Naive thymus-derived CD8-positive, alpha-beta T cell (primary cell): ENCODE data around the gene C9orf50. TPM values are rescaled to one million over a fixed set of nuclear protein-coding genes. Genes with fewer than 3 reads are reported as not detected.

Source experiments
- ATAC-seq, 2 donors: fragments of 150-1000 bp; cut with Tn5 transposase in 1 of 2; sonication (Bioruptor Pico), chemical (Tn5 transposase) in 1 of 2; 1 replicate in 1 of 2; 2 replicates in 1 of 2; pipeline ENCODE4 v1.10.0; 2021; ENCODE audit warnings: mild to moderate bottlenecking in 2 of 2, moderate library complexity in 2 of 2
- POLR2A ChIA-PET: fragments of 350-600 bp; sonication (Branson Sonifier 250); formaldehyde crosslinking; loops from one replicate; lab custom pipeline; 2021; ENCODE audit warnings: antibody characterized with exemption; lab: Charles Lee
- DNase-seq, 10 donors: peaks; one replicate each; pipeline versions ENCODE4 v3.0.0 to v3.0.0-alpha.2; 2020 to 2022
- H3K27ac Mint-ChIP-seq, 10 donors: one replicate each; pipeline ENCODE4 v1.8.0; 2020 to 2022; ENCODE audit warnings: mild to moderate bottlenecking in 10 of 10, mixed read lengths in 10 of 10, moderate library complexity in 4 of 10, inconsistent platforms in 1 of 10
- H3K27me3 Mint-ChIP-seq, 5 donors: one replicate each; pipeline ENCODE4 v1.8.0; 2021 to 2022; ENCODE audit warnings: mixed read lengths in 5 of 5
- H3K36me3 Mint-ChIP-seq, 3 donors: one replicate each; pipeline ENCODE4 v1.8.0; 2020 to 2022; ENCODE audit warnings: mixed read lengths in 3 of 3, mild to moderate bottlenecking in 2 of 3, inconsistent platforms in 1 of 3
- H3K4me1 Mint-ChIP-seq, 4 donors: one replicate each; pipeline ENCODE4 v1.8.0; 2021 to 2022; ENCODE audit warnings: mixed read lengths in 4 of 4
- H3K4me3 Mint-ChIP-seq, 10 donors: one replicate each; pipeline ENCODE4 v1.8.0; 2020 to 2022; ENCODE audit warnings: mild to moderate bottlenecking in 10 of 10, mixed read lengths in 10 of 10, moderate library complexity in 6 of 10, inconsistent platforms in 1 of 10
- H3K9me3 Mint-ChIP-seq, 9 donors: one replicate each; pipeline ENCODE4 v1.8.0; 2020 to 2022; ENCODE audit warnings: mixed read lengths in 9 of 9, mild to moderate bottlenecking in 3 of 9, inconsistent platforms in 1 of 9, moderate library complexity in 1 of 9
- polyA plus RNA-seq, 3 donors: library from polyadenylated mRNA; unstranded; fragments of 300-500 nt; fragmentation: Illumina TruSeq; gene quantifications; one replicate each; pipeline ENCODE4 v1.2.3, GENCODE V29; 2021
- total RNA-seq, 8 experiments: library from RNA in 2 of 8; stranded (reverse) in 2 of 8; gene quantifications; one replicate each; pipeline ENCODE4 v1.2.3 and lab custom pipeline; 2021 to 2026

The C9orf50 gene
- total and polyA plus RNA-seq, 5 experiments from 2014 or later: not detected

- Mint-ChIP-seq H3K27me3 (peaks cover 4 to 34% (median 20%) of the 10 kb centered on the region in 5 donors), H3K4me3 (peak overlapping the region; percentile 66 to 87 (median 83)), H3K9me3 (peaks cover 0 to 4% (median 0%) of the 10 kb centered on the region in 9 donors), H3K36me3 (peaks cover 0 to 2% (median 0%) of the 10 kb centered on the region in 3 donors), H3K27ac (peak overlapping the region in 5 of 10 donors; percentile 48 to 85 (median 75)), H3K4me1 (peaks cover 11 to 17% (median 17%) of the 10 kb centered on the region in 4 donors)
- peak; percentile 43 to 45 for ATAC-seq
- DNase-seq: no peak
- POLR2A ChIA-PET: interaction anchor here (0.9 to 1.2 kb wide), 4 partner anchors 73 to 392 kb away, joined by 3 read pairs; partner anchors contain the start of gene IER5L
Observed at GRCh38 chr9:129569502-129570449, 51.1 kb downstream of the C9orf50 start.

DNA sequence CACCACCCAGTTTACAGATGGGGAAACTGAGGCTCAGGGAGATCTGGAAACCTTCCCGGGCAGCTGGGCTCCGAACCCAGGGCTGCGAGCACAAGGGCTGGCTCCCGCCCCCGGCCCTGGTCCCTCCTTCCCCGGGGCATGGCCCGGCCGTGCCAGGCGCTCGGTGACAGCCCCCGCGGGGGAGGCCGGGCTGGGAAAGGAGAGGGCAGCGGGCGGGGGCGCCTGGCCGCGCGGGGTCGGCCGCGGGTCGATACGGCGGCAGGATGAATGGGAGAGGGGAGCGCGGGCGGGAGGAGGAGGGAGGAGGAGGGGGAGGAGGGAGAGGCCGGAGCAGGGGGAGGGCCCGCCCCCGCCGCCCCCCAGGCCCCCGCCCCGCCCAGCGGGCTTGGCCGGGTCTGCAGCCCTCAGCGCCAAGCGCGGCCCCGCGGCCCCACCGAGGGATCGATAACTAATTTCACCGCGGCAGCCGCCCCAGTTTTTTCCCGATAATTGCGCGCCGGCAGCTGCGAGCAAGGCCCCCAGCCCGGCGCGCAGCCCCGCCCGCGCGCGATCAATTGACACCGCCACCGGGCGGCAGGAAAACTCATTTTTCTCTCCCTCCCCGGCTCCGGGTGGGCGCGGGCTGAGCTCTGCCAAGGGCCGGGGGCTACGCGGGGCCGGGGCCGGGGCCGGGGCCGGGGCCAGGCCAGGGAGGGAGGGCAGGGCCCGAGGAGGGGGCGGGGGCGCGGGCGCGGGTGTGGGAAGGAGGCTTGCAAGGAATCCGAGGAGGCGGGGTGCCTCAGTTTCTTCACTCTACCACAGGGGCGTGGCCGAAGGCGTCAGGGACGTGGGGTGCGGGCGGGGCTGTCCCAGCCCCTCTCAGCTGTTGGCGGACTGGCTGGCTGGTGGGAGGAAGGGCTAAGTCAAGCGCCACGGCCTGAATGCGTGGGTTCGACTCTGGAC lies 52.1 kb downstream of the C9orf50 start:
- ATAC-seq: peak; percentile 61 to 63
- H3K27me3 Mint-ChIP-seq: peaks cover 4 to 34% (median 20%) of the 10 kb centered on the region in 5 donors
- peak overlapping the region in 2 of 10 donors; percentile 40 to 83 for H3K27ac Mint-ChIP-seq
- H3K9me3 Mint-ChIP-seq: peaks cover 0 to under 1% (median 0%) of the 10 kb centered on the region in 9 donors
- peaks cover 11 to 17% (median 17%) of the 10 kb centered on the region in 4 donors for H3K4me1 Mint-ChIP-seq
- POLR2A ChIA-PET: interaction anchor here (1.0 to 1.2 kb wide), 2 partner anchors 72 to 186 kb away, joined by 3 read pairs; no protein-coding TSS in a partner anchor
- peak overlapping the region; percentile 66 to 87 (median 83) for H3K4me3 Mint-ChIP-seq
- H3K36me3 Mint-ChIP-seq: peaks cover 0 to 2% (median 0%) of the 10 kb centered on the region in 3 donors
- peak in 1 of 10 donors; percentile 26 for DNase-seq

DNA sequence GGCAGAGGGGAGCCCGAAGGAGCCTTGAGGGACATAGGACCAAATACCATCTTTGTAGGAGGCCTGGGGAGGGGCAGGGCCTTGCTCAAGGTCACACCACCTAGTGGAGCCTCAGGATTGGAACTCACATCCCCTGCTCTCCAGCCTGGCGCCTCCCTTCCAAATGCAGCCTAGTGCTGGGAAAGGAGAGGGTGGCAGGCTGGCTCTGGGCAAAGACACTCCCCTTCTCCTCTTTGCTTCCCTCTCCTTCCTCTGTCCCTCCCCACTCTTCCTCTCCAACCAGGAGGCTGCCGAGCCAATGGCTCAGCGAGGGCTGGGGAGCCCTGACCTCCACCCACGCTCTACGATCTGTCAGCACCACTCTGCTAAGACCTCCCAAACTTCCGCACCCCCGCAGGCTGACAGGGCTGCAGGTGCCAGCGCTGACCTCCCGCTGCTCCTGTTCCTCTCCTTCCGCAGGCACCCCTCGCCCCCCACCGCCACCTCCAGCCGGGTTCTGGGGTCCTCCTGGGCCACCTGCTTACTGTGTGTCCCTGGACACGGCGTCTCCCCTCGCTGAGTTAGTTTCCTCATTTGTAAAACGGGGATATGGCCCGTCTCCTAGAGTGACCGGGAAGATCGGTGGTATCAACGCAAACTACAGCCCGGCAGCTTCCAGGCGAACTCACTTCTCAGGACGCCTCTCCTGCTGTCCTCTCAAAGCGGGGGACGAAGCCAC lies 52.9 kb downstream of the C9orf50 start:
- POLR2A ChIA-PET: interaction anchor here (1.0 to 1.2 kb wide), 2 partner anchors 71 to 185 kb away, joined by 3 read pairs; no protein-coding TSS in a partner anchor
- peaks cover 0 to 2% (median 0%) of the 10 kb centered on the region in 3 donors for H3K36me3 Mint-ChIP-seq
- H3K9me3 Mint-ChIP-seq: no peaks in the 10 kb centered on the region
- H3K4me1 Mint-ChIP-seq: peaks cover 11 to 17% (median 17%) of the 10 kb centered on the region in 4 donors
- H3K4me3 Mint-ChIP-seq: peak overlapping the region; percentile 58 to 81 (median 74)
- DNase-seq (no peak), ATAC-seq (peak; percentile 17 to 27)
- H3K27ac Mint-ChIP-seq: peak overlapping the region in 4 of 10 donors; percentile 6 to 91 (median 32)
- H3K27me3 Mint-ChIP-seq: peaks cover 4 to 34% (median 18%) of the 10 kb centered on the region in 5 donors

DNA sequence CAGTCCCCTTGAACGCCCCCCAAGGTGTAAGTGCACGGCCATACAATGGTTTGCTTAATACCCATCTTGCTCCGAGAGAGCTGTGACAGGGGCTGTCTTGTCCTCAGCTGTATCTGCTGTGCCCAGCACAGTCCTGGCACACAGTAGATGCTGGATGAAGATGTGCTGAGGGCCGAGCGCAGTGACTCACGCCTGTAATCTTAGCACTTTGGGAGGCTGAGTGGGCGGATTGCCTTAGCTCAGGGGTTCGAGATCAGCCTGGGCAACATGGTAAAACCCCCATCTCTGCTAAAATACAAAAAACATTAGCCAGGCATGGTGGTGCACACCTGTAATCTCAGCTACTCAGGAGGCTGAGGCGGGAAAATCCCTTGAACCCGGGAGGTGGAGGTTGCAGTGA lies 53.6 kb downstream of the C9orf50 start:
- no peak for ATAC-seq
- H3K9me3 Mint-ChIP-seq: no peaks in the 10 kb centered on the region
- POLR2A ChIA-PET: interaction anchor here (1.2 kb wide), 1 partner anchor 184 kb away, joined by 3 read pairs; no protein-coding TSS in a partner anchor
- peaks cover 0 to 2% (median 0%) of the 10 kb centered on the region in 3 donors for H3K36me3 Mint-ChIP-seq
- H3K4me3 Mint-ChIP-seq: peak overlapping the region in 2 of 10 donors; percentile 10 to 72
- peaks cover 11 to 17% (median 17%) of the 10 kb centered on the region in 4 donors for H3K4me1 Mint-ChIP-seq
- DNase-seq: no peak
- peaks cover 4 to 34% (median 18%) of the 10 kb centered on the region in 5 donors for H3K27me3 Mint-ChIP-seq
- no peak overlapping the region for H3K27ac Mint-ChIP-seq

- Mint-ChIP-seq H3K9me3 (no peaks in the 10 kb centered on the region), H3K27me3 (peaks cover 4 to 34% (median 18%) of the 10 kb centered on the region in 5 donors), H3K4me1 (peaks cover 11 to 17% (median 17%) of the 10 kb centered on the region in 4 donors), H3K4me3 (no peak overlapping the region), H3K36me3 (peaks cover 0 to 2% (median 0%) of the 10 kb centered on the region in 3 donors), H3K27ac (no peak overlapping the region)
- POLR2A ChIA-PET: interaction anchor here (0.5 to 1.2 kb wide), 2 partner anchors 15 to 184 kb away, joined by 3 read pairs; no protein-coding TSS in a partner anchor
- no peak for ATAC-seq
- no peak for DNase-seq
Observed at GRCh38 chr9:129566563-129567266, 54.2 kb downstream of the C9orf50 start.

GRCh38 chr9:129562917-129563316 lies 58.0 kb downstream of the C9orf50 start:
- Mint-ChIP-seq H3K27ac (peak overlapping the region in 1 of 10 donors; percentile 69), H3K4me1 (peaks cover under 1 to 2% (median 2%) of the 10 kb centered on the region in 4 donors), H3K27me3 (peaks cover 0 to 8% (median under 1%) of the 10 kb centered on the region in 5 donors), H3K4me3 (no peak overlapping the region), H3K9me3 (no peaks in the 10 kb centered on the region), H3K36me3 (no peaks in the 10 kb centered on the region)
- DNase-seq: no peak
- no peak for ATAC-seq
- POLR2A ChIA-PET: interaction anchor here (1.2 kb wide), 1 partner anchor 9 kb away, joined by 3 read pairs; no protein-coding TSS in a partner anchor

- peak overlapping the region in 1 of 10 donors; percentile 69 for H3K27ac Mint-ChIP-seq
- no peak for ATAC-seq
- no peaks in the 10 kb centered on the region for H3K36me3 Mint-ChIP-seq
- POLR2A ChIA-PET: interaction anchor here (1.2 kb wide), 1 partner anchor 10 kb away, joined by 3 read pairs; no protein-coding TSS in a partner anchor
- peaks cover 0 to 2% (median under 1%) of the 10 kb centered on the region in 4 donors for H3K4me1 Mint-ChIP-seq
- no peak overlapping the region for H3K4me3 Mint-ChIP-seq
- H3K27me3 Mint-ChIP-seq: peaks cover 0 to 6% (median 0%) of the 10 kb centered on the region in 5 donors
- no peaks in the 10 kb centered on the region for H3K9me3 Mint-ChIP-seq
- peak in 1 of 10 donors; percentile 6 for DNase-seq
Observed at GRCh38 chr9:129562514-129562913, 58.4 kb downstream of the C9orf50 start.

Other genes with a start within 250 kb of the C9orf50 start
- gene NTMT1, start 5.1 kb upstream of the C9orf50 start, total RNA-seq: 10 to 100 TPM; 34.5 to 35.1 TPM
- 10 to 100 TPM; 40.8 to 57.8 (median 45.2) TPM for gene NTMT1, start 5.1 kb upstream of the C9orf50 start, polyA plus RNA-seq
- 10 to 100 TPM; 33.7 to 35.7 TPM for gene ASB6, start 21.1 kb upstream of the C9orf50 start, total RNA-seq
- gene ASB6, start 21.1 kb upstream of the C9orf50 start, polyA plus RNA-seq: 10 to 100 TPM; 14.8 to 29.1 (median 19.8) TPM
- not detected for gene PRRX2, start 44.5 kb upstream of the C9orf50 start, total RNA-seq
- not detected for gene PRRX2, start 44.5 kb upstream of the C9orf50 start, polyA plus RNA-seq
- not detected for gene PTGES, start 131.9 kb upstream of the C9orf50 start, total RNA-seq
- under 1 TPM in 1 of 3 donors, not detected in 2; 0.16 TPM for gene PTGES, start 131.9 kb upstream of the C9orf50 start, polyA plus RNA-seq
- gene TOR1B, start 182.1 kb upstream of the C9orf50 start, total RNA-seq: 10 to 100 TPM; 27.1 to 27.8 TPM
- gene TOR1B, start 182.1 kb upstream of the C9orf50 start, polyA plus RNA-seq: 10 to 100 TPM; 12.3 to 20.2 (median 13.3) TPM
- 10 to 100 TPM; 33.4 to 34.3 TPM for gene TOR1A, start 203.0 kb upstream of the C9orf50 start, total RNA-seq
- 10 to 100 TPM; 42.6 to 55.0 (median 47.1) TPM for gene TOR1A, start 203.0 kb upstream of the C9orf50 start, polyA plus RNA-seq
- gene C9orf78, start 214.2 kb upstream of the C9orf50 start, total RNA-seq: 100 to 1,000 TPM in 1 of 2 experiments, 10 to 100 TPM in 1; 98.7 to 104 TPM
- gene C9orf78, start 214.2 kb upstream of the C9orf50 start, polyA plus RNA-seq: 100 to 1,000 TPM; 191 to 242 (median 222) TPM
- gene USP20, start 214.4 kb upstream of the C9orf50 start, total RNA-seq: 100 to 1,000 TPM; 117 to 124 TPM
- 10 to 100 TPM; 37.1 to 76.4 (median 49.4) TPM for gene USP20, start 214.4 kb upstream of the C9orf50 start, polyA plus RNA-seq